ENCODE results near the gene PPARD.

DNA sequence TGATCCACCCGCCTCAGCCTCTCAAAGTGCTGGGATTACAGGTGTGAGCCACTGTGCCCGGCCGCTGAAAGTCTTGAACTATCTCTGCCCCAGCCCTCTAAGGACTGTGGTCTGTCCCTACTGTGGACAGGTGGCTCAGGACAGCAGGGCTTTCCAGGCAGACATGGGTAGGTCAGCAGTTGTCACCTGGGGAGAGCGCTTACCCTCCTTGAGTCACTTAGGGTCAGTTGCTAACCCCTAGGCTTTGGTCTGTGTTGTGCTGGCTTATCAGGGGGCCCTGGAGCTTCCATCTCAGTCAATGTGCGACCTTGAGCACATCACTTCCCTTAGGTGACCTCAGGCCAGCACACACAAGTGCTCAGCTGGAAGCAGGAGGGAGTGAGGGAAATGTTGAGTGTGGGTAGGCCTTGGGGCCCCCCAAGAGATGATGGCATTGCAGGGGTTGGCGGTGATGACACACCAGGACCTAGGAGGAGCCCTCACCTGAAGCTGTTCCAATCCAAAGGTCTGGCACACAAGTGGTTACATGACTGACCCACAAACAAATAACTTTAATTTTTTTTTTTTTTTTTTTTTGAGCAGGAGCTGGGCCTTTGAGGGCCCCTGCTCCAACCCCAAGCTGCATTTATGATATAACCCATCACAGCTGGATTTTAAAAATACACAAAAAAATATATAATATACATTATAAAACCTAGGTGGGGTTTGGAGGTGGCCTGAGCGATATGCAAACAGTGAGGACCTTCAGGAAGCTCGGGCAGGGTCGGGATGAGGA, 130.9 kb downstream of the PPARD start:
- TF ChIP-seq, protein P1, sequence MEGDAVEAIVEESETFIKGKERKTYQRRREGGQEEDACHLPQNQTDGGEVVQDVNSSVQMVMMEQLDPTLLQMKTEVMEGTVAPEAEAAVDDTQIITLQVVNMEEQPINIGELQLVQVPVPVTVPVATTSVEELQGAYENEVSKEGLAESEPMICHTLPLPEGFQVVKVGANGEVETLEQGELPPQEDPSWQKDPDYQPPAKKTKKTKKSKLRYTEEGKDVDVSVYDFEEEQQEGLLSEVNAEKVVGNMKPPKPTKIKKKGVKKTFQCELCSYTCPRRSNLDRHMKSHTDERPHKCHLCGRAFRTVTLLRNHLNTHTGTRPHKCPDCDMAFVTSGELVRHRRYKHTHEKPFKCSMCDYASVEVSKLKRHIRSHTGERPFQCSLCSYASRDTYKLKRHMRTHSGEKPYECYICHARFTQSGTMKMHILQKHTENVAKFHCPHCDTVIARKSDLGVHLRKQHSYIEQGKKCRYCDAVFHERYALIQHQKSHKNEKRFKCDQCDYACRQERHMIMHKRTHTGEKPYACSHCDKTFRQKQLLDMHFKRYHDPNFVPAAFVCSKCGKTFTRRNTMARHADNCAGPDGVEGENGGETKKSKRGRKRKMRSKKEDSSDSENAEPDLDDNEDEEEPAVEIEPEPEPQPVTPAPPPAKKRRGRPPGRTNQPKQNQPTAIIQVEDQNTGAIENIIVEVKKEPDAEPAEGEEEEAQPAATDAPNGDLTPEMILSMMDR (IDR thresholded peaks at IDR 0.05), result no peak
- TF ChIP-seq ESRRA (IDR thresholded peaks at IDR 0.05; ENCODE audit: borderline replicate concordance, low read length) (no peak), RAD21 (conservative IDR thresholded peaks at IDR 0.05 in 1 of 2, IDR thresholded peaks at IDR 0.05 in 1 of 2) (no peak), NR3C1 (IDR thresholded peaks at IDR 0.05) (no peak), ZSCAN20 (CRISPR knock-in tag; IDR thresholded peaks at IDR 0.05) (no peak), MYC (IDR thresholded peaks at IDR 0.05; ENCODE audit: borderline replicate concordance, low read length) (no peak), SMC3 (IDR thresholded peaks at IDR 0.05) (no peak), POLR2A (IDR thresholded peaks at IDR 0.05; ENCODE audit: low read length) (no peak), BHLHE40 (IDR thresholded peaks at IDR 0.05; ENCODE audit: low read depth, low read length) (no peak), CEBPB (IDR thresholded peaks at IDR 0.05) (no peak), NPAS2 (CRISPR knock-in tag; IDR thresholded peaks at IDR 0.05; ENCODE audit: borderline replicate concordance) (no peak)
- TF ChIP-seq, protein P2, sequence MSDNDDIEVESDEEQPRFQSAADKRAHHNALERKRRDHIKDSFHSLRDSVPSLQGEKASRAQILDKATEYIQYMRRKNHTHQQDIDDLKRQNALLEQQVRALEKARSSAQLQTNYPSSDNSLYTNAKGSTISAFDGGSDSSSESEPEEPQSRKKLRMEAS (IDR thresholded peaks at IDR 0.05), result no peak
